Right atrium auricular region (tissue), 2 donors: ENCODE data around the gene ELF3. TPM values are rescaled to one million over a fixed set of nuclear protein-coding genes. Genes with fewer than 3 reads are reported as not detected.

ENCODE experiments used
- DNase-seq: peaks from one replicate; pipeline ENCODE4 v3.0.0-alpha.2; 2019; ENCODE audit warnings: low spot score
- H3K27ac ChIP-seq, 2 donors: fragments of 200-600 bp; sonication (generic); 1 replicate in 1 of 2; 2 replicates in 1 of 2; pipeline ENCODE4 v1.5.1; 2016 to 2019
- H3K27me3 ChIP-seq, 2 donors: fragments of 200-600 bp; sonication (generic); one replicate each; pipeline versions ENCODE4 v1.5.1 to v1.6.0; 2017 to 2019
- H3K36me3 ChIP-seq: fragments of 200-600 bp; sonication (generic); one replicate; pipeline ENCODE4 v1.5.1; 2016
- H3K4me1 ChIP-seq, 2 donors: fragments of 200-600 bp; sonication (generic); one replicate each; pipeline versions ENCODE4 v1.5.1 to v1.6.0; 2017 to 2019
- H3K4me3 ChIP-seq, 2 donors: fragments of 200-600 bp; sonication (generic); 1 replicate in 1 of 2; 2 replicates in 1 of 2; pipeline ENCODE4 v1.5.1; 2017 to 2019; ENCODE audit warnings: mild to moderate bottlenecking in 1 of 2, moderate library complexity in 1 of 2
- H3K9me3 ChIP-seq, 2 donors: fragments of 200-600 bp; sonication (generic); one replicate each; pipeline ENCODE4 v1.5.1; 2019
- total RNA-seq, 2 donors: library from RNA; depleted of rRNA; stranded (reverse); fragments of >200 nt; gene quantifications; one replicate each; pipeline ENCODE4 v1.1.0, GENCODE V29; 2016
- TF ChIP-seq, protein P1 (sequence below), 2 donors: fragments of 200-600 bp; sonication (generic); IDR thresholded peaks; one replicate each; pipeline ENCODE4 v1.5.1; 2019; ENCODE audit warnings: antibody characterized with exemption in 2 of 2

ELF3 gene
- total RNA-seq, 2 donors from 2014 or later: 1.7 TPM; not detected in 1

DNA sequence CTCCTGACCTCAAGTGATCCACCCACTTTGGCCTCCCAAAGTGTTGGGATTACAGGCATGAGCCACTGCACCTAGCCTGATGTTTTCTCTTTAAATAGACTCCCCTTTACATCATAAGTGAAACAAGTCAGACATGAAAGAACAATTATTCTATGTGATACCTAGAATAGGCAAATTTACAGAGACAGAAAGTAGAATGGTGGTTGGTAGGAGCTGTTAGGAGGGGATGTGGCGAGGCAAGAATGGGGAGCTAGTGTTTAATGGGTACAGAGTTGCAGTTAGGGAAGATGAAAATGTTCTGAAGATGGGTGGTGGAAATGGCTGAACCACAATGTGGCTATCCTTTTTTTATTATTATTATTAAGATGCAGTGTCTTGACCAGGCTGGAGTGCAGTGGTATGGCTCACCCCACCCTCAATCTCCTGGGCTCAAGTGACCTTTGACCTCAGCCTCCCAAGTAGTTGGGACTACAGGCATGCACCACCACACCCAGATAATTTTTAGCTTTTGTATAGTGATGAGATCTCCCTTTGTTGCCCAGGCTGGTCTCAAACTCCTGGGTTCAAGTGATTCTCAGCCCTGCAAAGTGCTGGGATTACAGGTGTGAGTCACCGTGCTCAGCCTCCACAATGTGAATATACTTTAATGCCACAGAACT lies 28.4 kb downstream of the ELF3 start:
- Histone ChIP-seq H3K9me3 (no peaks in the 10 kb centered on the region), H3K4me3 (no peak overlapping the region), H3K4me1 (peaks cover 0 to 9% of the 10 kb centered on the region in 2 donors), H3K36me3 (no peaks in the 10 kb centered on the region), H3K27ac (no peak overlapping the region), H3K27me3 (no peaks in the 10 kb centered on the region)
- DNase-seq: no peak
- TF ChIP-seq, protein P1, sequence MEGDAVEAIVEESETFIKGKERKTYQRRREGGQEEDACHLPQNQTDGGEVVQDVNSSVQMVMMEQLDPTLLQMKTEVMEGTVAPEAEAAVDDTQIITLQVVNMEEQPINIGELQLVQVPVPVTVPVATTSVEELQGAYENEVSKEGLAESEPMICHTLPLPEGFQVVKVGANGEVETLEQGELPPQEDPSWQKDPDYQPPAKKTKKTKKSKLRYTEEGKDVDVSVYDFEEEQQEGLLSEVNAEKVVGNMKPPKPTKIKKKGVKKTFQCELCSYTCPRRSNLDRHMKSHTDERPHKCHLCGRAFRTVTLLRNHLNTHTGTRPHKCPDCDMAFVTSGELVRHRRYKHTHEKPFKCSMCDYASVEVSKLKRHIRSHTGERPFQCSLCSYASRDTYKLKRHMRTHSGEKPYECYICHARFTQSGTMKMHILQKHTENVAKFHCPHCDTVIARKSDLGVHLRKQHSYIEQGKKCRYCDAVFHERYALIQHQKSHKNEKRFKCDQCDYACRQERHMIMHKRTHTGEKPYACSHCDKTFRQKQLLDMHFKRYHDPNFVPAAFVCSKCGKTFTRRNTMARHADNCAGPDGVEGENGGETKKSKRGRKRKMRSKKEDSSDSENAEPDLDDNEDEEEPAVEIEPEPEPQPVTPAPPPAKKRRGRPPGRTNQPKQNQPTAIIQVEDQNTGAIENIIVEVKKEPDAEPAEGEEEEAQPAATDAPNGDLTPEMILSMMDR (IDR thresholded peaks at IDR 0.05): no peak

DNA sequence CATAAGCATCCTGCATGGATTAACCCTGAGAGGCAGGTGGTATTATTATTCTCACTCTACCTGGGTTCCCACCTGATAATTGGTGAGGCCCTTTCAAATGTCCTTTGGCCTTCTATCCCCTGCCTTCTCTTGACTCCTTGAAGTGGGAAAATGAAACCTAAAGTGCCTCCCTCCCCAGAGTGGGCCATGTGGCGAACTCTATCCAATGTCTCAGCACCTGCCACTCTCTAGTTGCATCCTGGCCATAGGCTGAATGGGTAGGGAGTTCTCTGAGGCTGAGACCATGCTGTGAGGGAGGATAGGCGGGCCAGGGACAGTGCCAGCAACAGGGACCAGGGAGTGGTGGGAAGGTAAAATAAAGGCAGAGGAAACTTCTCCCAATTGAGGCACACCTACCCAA lies 35.3 kb downstream of the ELF3 start:
- Histone ChIP-seq H3K4me1 (no peaks in the 10 kb centered on the region), H3K4me3 (no peak overlapping the region), H3K27me3 (no peaks in the 10 kb centered on the region), H3K36me3 (no peaks in the 10 kb centered on the region), H3K27ac (no peak overlapping the region), H3K9me3 (no peaks in the 10 kb centered on the region)
- TF ChIP-seq, protein P1 (IDR thresholded peaks at IDR 0.05): no peak
- DNase-seq: no peak

DNA sequence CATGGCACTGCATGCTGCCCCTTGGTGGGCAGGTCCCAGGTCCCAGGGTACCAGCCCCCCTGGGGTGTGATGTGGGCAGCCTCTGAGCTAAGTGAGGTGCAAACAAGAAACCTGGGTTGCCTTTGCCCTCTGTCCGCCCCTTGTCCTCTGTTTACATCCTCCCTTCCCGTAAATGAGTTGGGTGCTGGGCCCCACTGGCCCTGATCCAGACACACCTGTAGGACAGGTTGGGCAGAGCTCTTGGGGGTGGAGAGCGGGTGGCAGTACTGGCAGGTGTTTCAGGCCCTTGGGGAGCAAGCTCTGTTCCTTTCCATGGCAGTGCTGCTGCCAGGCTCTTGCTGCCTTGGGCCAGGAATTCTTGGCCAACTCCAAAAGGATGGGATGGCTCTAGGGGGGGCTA lies 35.8 kb downstream of the ELF3 start:
- H3K4me3 ChIP-seq: no peak overlapping the region
- H3K36me3 ChIP-seq: no peaks in the 10 kb centered on the region
- no peaks in the 10 kb centered on the region for H3K27me3 ChIP-seq
- H3K4me1 ChIP-seq: no peaks in the 10 kb centered on the region
- H3K27ac ChIP-seq: no peak overlapping the region
- TF ChIP-seq, protein P1 (IDR thresholded peaks at IDR 0.05): no peak
- no peak for DNase-seq
- no peaks in the 10 kb centered on the region for H3K9me3 ChIP-seq

DNA sequence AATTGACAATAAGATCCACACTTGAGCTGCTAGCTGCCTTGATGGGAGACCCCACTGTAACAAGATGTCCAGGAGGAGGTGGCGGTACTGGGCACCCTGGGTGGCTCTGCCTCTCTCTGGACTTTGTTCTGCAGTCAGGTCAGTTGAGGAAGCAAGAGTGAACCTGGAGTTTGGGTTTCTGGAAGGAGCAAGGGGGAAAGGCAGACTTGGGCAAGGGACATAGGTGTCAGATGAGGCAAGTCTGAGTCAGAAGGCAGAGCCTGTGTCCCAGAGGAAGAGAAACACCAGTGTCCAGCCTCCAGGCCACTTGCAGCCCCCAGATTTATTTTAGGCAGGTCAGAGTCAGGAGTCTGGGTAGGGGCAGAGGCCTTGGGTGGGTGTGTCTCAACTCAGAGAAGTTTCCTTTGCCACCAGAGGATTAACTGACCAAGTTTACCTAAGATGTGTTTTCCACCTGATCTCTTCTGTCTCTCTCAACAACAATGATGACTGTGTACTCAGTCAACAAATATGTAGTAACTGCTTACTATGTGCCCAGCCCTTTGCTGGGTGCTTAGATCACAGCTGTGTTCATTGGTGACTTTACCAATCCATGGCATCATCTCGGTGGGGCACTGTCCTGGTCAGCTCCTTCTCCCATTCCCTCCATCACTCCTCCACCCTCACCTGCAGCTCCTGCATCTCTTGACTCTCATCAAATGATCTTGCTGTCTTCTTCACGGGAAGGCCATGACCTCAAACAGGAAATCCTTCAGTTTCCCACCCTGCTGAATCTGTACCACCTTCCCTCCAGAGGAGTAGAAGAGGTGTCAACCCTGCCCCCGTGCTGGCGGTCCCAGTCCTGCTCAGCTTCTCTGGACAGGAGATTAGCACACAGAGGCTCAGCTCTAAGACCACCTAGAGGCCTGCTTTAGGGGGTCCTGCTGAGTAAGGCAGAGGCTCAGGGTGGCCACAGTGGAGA lies 36.6 kb downstream of the ELF3 start:
- Histone ChIP-seq H3K27me3 (no peaks in the 10 kb centered on the region), H3K36me3 (no peaks in the 10 kb centered on the region), H3K4me1 (no peaks in the 10 kb centered on the region), H3K4me3 (no peak overlapping the region), H3K9me3 (no peaks in the 10 kb centered on the region), H3K27ac (no peak overlapping the region)
- DNase-seq: no peak
- TF ChIP-seq, protein P1 (IDR thresholded peaks at IDR 0.05): no peak

DNA sequence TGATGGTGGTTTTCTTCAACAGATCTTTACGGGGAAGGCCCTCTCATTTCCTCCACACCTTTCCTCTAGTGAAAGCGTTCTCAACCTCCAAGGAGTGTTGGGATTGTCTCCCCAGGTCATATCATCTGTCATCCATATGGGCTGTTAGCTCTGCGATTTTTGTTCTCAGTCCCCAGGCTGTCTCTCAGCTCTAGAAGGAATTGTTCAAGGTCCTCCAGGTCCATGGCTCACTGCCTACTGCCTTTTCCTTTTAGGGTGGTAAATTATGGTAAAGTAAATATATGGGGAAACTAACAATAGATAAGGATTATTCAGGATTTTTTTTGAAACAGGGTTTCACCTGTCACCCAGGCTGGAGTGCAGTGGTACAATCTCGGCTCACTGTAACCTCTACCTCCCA lies 37.6 kb downstream of the ELF3 start:
- no peaks in the 10 kb centered on the region for H3K36me3 ChIP-seq
- H3K4me1 ChIP-seq: no peaks in the 10 kb centered on the region
- H3K27me3 ChIP-seq: no peaks in the 10 kb centered on the region
- no peaks in the 10 kb centered on the region for H3K9me3 ChIP-seq
- no peak overlapping the region for H3K4me3 ChIP-seq
- no peak overlapping the region for H3K27ac ChIP-seq
- DNase-seq: no peak
- TF ChIP-seq, protein P1 (IDR thresholded peaks at IDR 0.05): no peak
